Liver (tissue), 3 donors: ENCODE measurements around the gene OSBPL10.

Experiments used
- EGR1 ChIP-seq, 2 donors: IDR thresholded peaks; 2 replicates each; pipeline ENCODE4 v1.6.1; 2016 to 2018; ENCODE audit warnings: antibody characterized with exemption in 2 of 2, low read depth in 2 of 2
- GABPA ChIP-seq, 2 donors: IDR thresholded peaks in 1 of 2; conservative IDR thresholded peaks in 1 of 2; 2 replicates each; pipeline ENCODE4 v1.6.1; 2016; ENCODE audit warnings: antibody characterized with exemption in 2 of 2, mild to moderate bottlenecking in 1 of 2, moderate library complexity in 1 of 2
- HNF4G ChIP-seq: IDR thresholded peaks from 2 replicates; pipeline ENCODE4 v1.6.1; 2016; ENCODE audit warnings: antibody characterized with exemption
- RAD21 ChIP-seq, 2 donors: IDR thresholded peaks; 2 replicates each; pipeline ENCODE4 v1.6.1; 2016; ENCODE audit warnings: antibody characterized with exemption in 2 of 2, mild to moderate bottlenecking in 2 of 2
- YY1 ChIP-seq: IDR thresholded peaks from 2 replicates; pipeline ENCODE4 v1.6.1; 2016; ENCODE audit warnings: antibody characterized with exemption, mild to moderate bottlenecking
- TF ChIP-seq, protein P1 (sequence below): IDR thresholded peaks from 2 replicates; pipeline ENCODE4 v1.6.1; 2016; ENCODE audit warnings: antibody characterized with exemption
- TF ChIP-seq, protein P2 (sequence below): fragments of 150-350 bp; IDR thresholded peaks from 2 replicates; pipeline ENCODE4 v1.5.1; 2017; ENCODE audit warnings: improper control_type of control experiment, low read depth, low read length; ENCODE audit not compliant: missing input control
- donor health status: healthy.
- donor health status: healthy.

- TF ChIP-seq, protein P1, sequence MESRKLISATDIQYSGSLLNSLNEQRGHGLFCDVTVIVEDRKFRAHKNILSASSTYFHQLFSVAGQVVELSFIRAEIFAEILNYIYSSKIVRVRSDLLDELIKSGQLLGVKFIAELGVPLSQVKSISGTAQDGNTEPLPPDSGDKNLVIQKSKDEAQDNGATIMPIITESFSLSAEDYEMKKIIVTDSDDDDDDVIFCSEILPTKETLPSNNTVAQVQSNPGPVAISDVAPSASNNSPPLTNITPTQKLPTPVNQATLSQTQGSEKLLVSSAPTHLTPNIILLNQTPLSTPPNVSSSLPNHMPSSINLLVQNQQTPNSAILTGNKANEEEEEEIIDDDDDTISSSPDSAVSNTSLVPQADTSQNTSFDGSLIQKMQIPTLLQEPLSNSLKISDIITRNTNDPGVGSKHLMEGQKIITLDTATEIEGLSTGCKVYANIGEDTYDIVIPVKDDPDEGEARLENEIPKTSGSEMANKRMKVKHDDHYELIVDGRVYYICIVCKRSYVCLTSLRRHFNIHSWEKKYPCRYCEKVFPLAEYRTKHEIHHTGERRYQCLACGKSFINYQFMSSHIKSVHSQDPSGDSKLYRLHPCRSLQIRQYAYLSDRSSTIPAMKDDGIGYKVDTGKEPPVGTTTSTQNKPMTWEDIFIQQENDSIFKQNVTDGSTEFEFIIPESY = no peak
- TF ChIP-seq, protein P2, sequence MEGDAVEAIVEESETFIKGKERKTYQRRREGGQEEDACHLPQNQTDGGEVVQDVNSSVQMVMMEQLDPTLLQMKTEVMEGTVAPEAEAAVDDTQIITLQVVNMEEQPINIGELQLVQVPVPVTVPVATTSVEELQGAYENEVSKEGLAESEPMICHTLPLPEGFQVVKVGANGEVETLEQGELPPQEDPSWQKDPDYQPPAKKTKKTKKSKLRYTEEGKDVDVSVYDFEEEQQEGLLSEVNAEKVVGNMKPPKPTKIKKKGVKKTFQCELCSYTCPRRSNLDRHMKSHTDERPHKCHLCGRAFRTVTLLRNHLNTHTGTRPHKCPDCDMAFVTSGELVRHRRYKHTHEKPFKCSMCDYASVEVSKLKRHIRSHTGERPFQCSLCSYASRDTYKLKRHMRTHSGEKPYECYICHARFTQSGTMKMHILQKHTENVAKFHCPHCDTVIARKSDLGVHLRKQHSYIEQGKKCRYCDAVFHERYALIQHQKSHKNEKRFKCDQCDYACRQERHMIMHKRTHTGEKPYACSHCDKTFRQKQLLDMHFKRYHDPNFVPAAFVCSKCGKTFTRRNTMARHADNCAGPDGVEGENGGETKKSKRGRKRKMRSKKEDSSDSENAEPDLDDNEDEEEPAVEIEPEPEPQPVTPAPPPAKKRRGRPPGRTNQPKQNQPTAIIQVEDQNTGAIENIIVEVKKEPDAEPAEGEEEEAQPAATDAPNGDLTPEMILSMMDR = no peak
- TF ChIP-seq YY1 (no peak), EGR1 (IDR thresholded peaks at IDR 0.05; ENCODE audit: low read depth in 2 of 2) (no peak), RAD21 (IDR thresholded peaks at IDR 0.05) (no peak), HNF4G (no peak), GABPA (IDR thresholded peaks at IDR 0.05 in 1 of 2, conservative IDR thresholded peaks at IDR 0.05 in 1 of 2) (no peak)
Measured at GRCh38 chr3:31833391-31834190, 147.5 kb downstream of the OSBPL10 start.
